Measurements from ENCODE around the gene WDFY4.

DNA sequence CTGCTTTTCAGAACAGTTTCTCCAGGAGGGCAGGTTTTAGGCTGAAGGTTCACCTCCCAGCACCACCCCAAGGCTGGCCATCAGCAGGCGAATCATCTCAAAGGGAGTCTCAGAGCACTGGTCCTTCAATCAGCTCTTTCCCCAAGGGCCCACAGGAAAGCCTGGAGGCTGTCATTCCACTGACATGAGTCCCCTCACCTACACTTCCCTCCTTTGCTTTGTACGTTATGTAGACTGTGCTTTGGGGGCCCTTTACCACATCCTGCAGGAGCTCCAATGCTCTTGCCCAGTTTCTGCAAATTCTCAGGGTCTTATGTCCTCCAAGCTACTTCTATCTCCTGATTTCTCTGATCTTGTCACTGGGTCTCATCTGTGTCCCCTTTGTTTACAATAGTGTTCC is 15.4 kb downstream of the WDFY4 start:
- TF ChIP-seq, protein P1, sequence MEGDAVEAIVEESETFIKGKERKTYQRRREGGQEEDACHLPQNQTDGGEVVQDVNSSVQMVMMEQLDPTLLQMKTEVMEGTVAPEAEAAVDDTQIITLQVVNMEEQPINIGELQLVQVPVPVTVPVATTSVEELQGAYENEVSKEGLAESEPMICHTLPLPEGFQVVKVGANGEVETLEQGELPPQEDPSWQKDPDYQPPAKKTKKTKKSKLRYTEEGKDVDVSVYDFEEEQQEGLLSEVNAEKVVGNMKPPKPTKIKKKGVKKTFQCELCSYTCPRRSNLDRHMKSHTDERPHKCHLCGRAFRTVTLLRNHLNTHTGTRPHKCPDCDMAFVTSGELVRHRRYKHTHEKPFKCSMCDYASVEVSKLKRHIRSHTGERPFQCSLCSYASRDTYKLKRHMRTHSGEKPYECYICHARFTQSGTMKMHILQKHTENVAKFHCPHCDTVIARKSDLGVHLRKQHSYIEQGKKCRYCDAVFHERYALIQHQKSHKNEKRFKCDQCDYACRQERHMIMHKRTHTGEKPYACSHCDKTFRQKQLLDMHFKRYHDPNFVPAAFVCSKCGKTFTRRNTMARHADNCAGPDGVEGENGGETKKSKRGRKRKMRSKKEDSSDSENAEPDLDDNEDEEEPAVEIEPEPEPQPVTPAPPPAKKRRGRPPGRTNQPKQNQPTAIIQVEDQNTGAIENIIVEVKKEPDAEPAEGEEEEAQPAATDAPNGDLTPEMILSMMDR (IDR thresholded peaks at IDR 0.05) = no peak
- no peak for TF ChIP-seq POLR2A (IDR thresholded peaks at IDR 0.05)
